ENCODE results near the gene OLAH.
A peak's percentile ranks its signal among the peaks of the same experiment; 100 is the strongest.

DNA sequence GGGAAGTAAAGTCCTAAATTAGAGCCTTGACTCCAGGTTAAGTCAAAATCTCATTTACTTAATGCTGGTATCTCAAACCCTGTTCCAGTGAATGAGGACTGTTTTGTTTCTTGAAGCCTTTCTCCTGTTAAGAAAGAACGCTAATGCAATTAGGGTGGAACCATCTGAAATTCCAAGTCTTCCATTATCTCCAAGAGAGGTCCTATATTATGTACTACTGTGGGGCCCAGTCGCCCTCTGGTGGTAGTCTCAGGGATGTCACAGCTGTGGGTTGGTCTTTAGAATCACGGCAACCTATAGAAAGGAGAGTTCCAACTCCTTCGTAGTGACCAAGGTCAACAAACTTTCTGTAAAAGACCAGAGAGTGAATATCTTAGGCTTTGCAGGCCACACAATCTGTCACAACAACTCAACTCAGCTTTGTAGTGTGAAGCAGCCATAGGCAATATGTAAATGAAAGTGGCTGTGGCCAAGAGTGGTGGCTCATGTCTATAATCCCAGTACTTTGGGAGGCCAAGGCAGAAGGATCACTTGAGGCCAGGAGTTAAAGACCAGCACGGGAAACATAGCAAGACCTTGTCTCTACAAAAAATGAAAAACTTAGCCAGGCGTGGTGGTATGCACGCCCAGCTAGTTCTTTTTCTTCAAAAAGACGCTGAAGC, 62.7 kb downstream of the OLAH start:
- TF ChIP-seq, protein P1, sequence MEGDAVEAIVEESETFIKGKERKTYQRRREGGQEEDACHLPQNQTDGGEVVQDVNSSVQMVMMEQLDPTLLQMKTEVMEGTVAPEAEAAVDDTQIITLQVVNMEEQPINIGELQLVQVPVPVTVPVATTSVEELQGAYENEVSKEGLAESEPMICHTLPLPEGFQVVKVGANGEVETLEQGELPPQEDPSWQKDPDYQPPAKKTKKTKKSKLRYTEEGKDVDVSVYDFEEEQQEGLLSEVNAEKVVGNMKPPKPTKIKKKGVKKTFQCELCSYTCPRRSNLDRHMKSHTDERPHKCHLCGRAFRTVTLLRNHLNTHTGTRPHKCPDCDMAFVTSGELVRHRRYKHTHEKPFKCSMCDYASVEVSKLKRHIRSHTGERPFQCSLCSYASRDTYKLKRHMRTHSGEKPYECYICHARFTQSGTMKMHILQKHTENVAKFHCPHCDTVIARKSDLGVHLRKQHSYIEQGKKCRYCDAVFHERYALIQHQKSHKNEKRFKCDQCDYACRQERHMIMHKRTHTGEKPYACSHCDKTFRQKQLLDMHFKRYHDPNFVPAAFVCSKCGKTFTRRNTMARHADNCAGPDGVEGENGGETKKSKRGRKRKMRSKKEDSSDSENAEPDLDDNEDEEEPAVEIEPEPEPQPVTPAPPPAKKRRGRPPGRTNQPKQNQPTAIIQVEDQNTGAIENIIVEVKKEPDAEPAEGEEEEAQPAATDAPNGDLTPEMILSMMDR (IDR thresholded peaks at IDR 0.05; ENCODE audit: low read depth, low read length): peak; percentile 75
- no peak for TF ChIP-seq EZH2phosphoT487 (IDR thresholded peaks at IDR 0.05; ENCODE audit: low read depth)
